K562 (cell line): ENCODE measurements around the gene CYSTM1. TPM values are rescaled to one million over a fixed set of nuclear protein-coding genes. Genes with fewer than 3 reads are reported as not detected.

ENCODE experiments used
- BACH1 ChIP-seq: fragments of 200-800 bp; sonication (Bioruptor generic); IDR thresholded peaks from 2 replicates; pipeline ENCODE4 v1.6.1; 2016; ENCODE audit warnings: missing genetic modification characterization, missing compliant biosample characterization
- CREB5 ChIP-seq: fragments of 250-450 bp; sonication (Bioruptor Pico); IDR thresholded peaks from 2 replicates; pipeline ENCODE4 v1.5.0; 2020; ENCODE audit warnings: mild to moderate bottlenecking
- MBD1 ChIP-seq: fragments of 250-450 bp; sonication (Bioruptor Pico); IDR thresholded peaks from 2 replicates; pipeline ENCODE4 v1.8.0; 2022; ENCODE audit warnings: inconsistent platforms
- NONO ChIP-seq, 2 experiments: fragments of 200-400 bp in 1 of 2; fragments of 450-650 bp in 1 of 2; formaldehyde crosslinking in 1 of 2; IDR thresholded peaks; 2 replicates each; pipeline ENCODE4 v1.6.1; 2017; ENCODE audit warnings: low read depth in 2 of 2, mild to moderate bottlenecking in 2 of 2, moderate library complexity in 2 of 2, low read length in 1 of 2
- SFPQ ChIP-seq: fragments of 200-400 bp; formaldehyde crosslinking; IDR thresholded peaks from 2 replicates; pipeline ENCODE4 v1.6.1; 2017; ENCODE audit warnings: mild to moderate bottlenecking, low read depth, low read length, moderate library complexity
- SMAD2 ChIP-seq: fragments of 150-350 bp; IDR thresholded peaks from 2 replicates; pipeline ENCODE4 v1.6.1; 2014; ENCODE audit warnings: low read depth, mild to moderate bottlenecking, low read length
- SNAPC5 ChIP-seq: fragments of 250-450 bp; sonication (Bioruptor Pico); IDR thresholded peaks from 2 replicates; pipeline ENCODE4 v1.8.0; 2021; ENCODE audit warnings: moderate library complexity, mild to moderate bottlenecking, inconsistent platforms
- SREBF1 ChIP-seq: fragments of 150-350 bp; IDR thresholded peaks from 2 replicates; pipeline ENCODE4 v1.6.1; 2014; ENCODE audit warnings: antibody characterized with exemption, low read depth, low read length, borderline replicate concordance
- SREBF2 ChIP-seq: sonication (generic); formaldehyde crosslinking; IDR thresholded peaks from 2 replicates; pipeline ENCODE4 v1.4.0; 2020; ENCODE audit warnings: mild to moderate bottlenecking, missing genetic modification reagents
- XRCC4 ChIP-seq: IDR thresholded peaks from one replicate; pipeline ENCODE4 v1.6.1; 2011; ENCODE audit not compliant: insufficient read depth, insufficient read length; ENCODE audit errors: extremely low read depth
- ZBTB2 ChIP-seq: fragments of 450-650 bp; IDR thresholded peaks from 2 replicates; pipeline ENCODE4 v1.6.1; 2016; ENCODE audit warnings: antibody characterized with exemption
- ZNF121 ChIP-seq: sonication (generic); formaldehyde crosslinking; conservative IDR thresholded peaks from 2 replicates; pipeline ENCODE4 v1.8.0; 2022; ENCODE audit warnings: missing genetic modification reagents
- ZNF316 ChIP-seq: fragments of 450-650 bp; IDR thresholded peaks from 2 replicates; pipeline ENCODE4 v1.6.1; 2016
- ZNF347 ChIP-seq: fragments of 450-650 bp; formaldehyde crosslinking; IDR thresholded peaks from 2 replicates; pipeline ENCODE4 v1.4.0; 2020; ENCODE audit warnings: low read depth, mild to moderate bottlenecking, moderate library complexity
- ZNF699 ChIP-seq: fragments of 250-450 bp; sonication (Bioruptor Pico); IDR thresholded peaks from 2 replicates; pipeline ENCODE4 v1.8.0; 2021; ENCODE audit warnings: mild to moderate bottlenecking, moderate library complexity; ENCODE audit not compliant: insufficient replicate concordance
- polyA plus RNA-seq, 8 experiments: library from polyadenylated mRNA; depleted of rRNA in 4 of 8; stranded (reverse) in 5 of 8; unstranded in 3 of 8; fragments of >200 nt; fragmentation: Nextera tagmentation in 2 of 8; fragmentation: Illumina TruSeq in 1 of 8; extraction: Ambion mirVana in 2 of 8; extraction: Trizol in 1 of 8; gene quantifications; 2 replicates each; pipeline versions ENCODE4 v1.2.1 to v1.2.3, GENCODE V29; 2011 to 2014; ENCODE audit warnings: inconsistent platforms in 1 of 8, missing spikeins in 1 of 8
- total RNA-seq, 7 experiments: library from RNA; depleted of rRNA in 6 of 7; stranded (reverse); fragments of >200 nt in 6 of 7; fragmentation: Illumina TruSeq in 2 of 7; extraction: Trizol in 2 of 7; gene quantifications; 2 replicates each; pipeline versions ENCODE4 v1.2.1 to v1.2.3, GENCODE V29; 2011 to 2021; ENCODE audit warnings: low replicate concordance in 1 of 7
- TF ChIP-seq, protein P1 (sequence below): sonication (generic); formaldehyde crosslinking; IDR thresholded peaks from 2 replicates; pipeline ENCODE4 v1.5.0; 2020; ENCODE audit warnings: missing genetic modification reagents

The CYSTM1 gene
- total and polyA plus RNA-seq, 9 of the 15 experiments (the other 6 are each of a cell fraction or from before 2014, with no cell fraction given): 76.1 to 422 (median 108) TPM

GRCh38 chr5:140217299-140218026 lies 42.5 kb downstream of the CYSTM1 start (continued):
- no peak for TF ChIP-seq SREBF2 (CRISPR knock-in tag)
- no peak for TF ChIP-seq ZNF121 (CRISPR knock-in tag)
- TF ChIP-seq ZNF347 (CRISPR knock-in tag): no peak
- TF ChIP-seq MBD1 (CRISPR knock-in tag): no peak
- TF ChIP-seq SNAPC5 (CRISPR knock-in tag): no peak
- no peak for TF ChIP-seq SFPQ
- TF ChIP-seq NONO (IDR thresholded peaks at IDR 0.05; ENCODE audit: low read depth in 2 of 2, low read length in 1 of 2): no peak
- TF ChIP-seq SMAD2: no peak
- TF ChIP-seq ZBTB2: peak; percentile 55; the same call in 1 of the 2 replicates
- TF ChIP-seq, protein P1, sequence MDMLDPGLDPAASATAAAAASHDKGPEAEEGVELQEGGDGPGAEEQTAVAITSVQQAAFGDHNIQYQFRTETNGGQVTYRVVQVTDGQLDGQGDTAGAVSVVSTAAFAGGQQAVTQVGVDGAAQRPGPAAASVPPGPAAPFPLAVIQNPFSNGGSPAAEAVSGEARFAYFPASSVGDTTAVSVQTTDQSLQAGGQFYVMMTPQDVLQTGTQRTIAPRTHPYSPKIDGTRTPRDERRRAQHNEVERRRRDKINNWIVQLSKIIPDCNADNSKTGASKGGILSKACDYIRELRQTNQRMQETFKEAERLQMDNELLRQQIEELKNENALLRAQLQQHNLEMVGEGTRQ (CRISPR knock-in tag): no peak
- no peak for TF ChIP-seq CREB5 (CRISPR knock-in tag)
- no peak for TF ChIP-seq BACH1 (tag)
- TF ChIP-seq SREBF1: no peak
- no peak for TF ChIP-seq XRCC4
- TF ChIP-seq ZNF316: no peak
- TF ChIP-seq ZNF699 (CRISPR knock-in tag): no peak
